ENCODE data around the gene H1-8. TPM values are rescaled to one million over a fixed set of nuclear protein-coding genes. Genes with fewer than 3 reads are reported as not detected.

Gene H1-8
- total and polyA plus RNA-seq, 9 of the 15 experiments (the other 6 are each of a cell fraction or from before 2014, with no cell fraction given) = not detected

- FAIRE-seq (no peak), ATAC-seq (no peak), DNase-seq (ENCODE audit: extremely low read depth in 1 of 4, low spot score in 3 of 4) (no peak)
- Histone ChIP-seq H3K27me3 (ENCODE audit: control insufficient read depth in 2 of 2, insufficient read depth in 2 of 2, low read length in 2 of 2) (no peaks in the 10 kb centered on the region), H4K20me1 (replicated peaks; ENCODE audit: control insufficient read depth, insufficient read depth, low read length) (no peaks in the 10 kb centered on the region), H3K27ac (ENCODE audit: extremely low read depth, low read depth, low read length) (no peak overlapping the region), H3K79me2 (ENCODE audit: control insufficient read depth, insufficient read depth, low read length) (no peaks in the 10 kb centered on the region), H3K9me3 (replicated peaks; ENCODE audit: control insufficient read depth, insufficient read depth, low read depth, low read length) (no peaks in the 10 kb centered on the region), H3K9me1 (ENCODE audit: control insufficient read depth, insufficient read depth, low read length) (no peaks in the 10 kb centered on the region), H2AFZ (ENCODE audit: low read depth, low read length) (no peak overlapping the region), H3K36me3 (ENCODE audit: control insufficient read depth, insufficient read depth, low read length) (peaks cover 22% of the 10 kb centered on the region; the same call in 1 of the 3 replicates), H3K4me2 (ENCODE audit: insufficient read depth, low read length) (no peak overlapping the region), H3K4me1 (replicated peaks in 1 of 2; ENCODE audit: control insufficient read depth in 2 of 2, insufficient read depth in 2 of 2, low read length in 2 of 2) (peaks cover 7 to 53% of the 10 kb centered on the region in 2 experiments; a peak in 4 of 5 replicates), H3K4me3 (no peak overlapping the region), H3K9ac (ENCODE audit: insufficient read depth in 1 of 2, low read depth in 2 of 2, low read length in 2 of 2) (no peak overlapping the region)
- 77% methylated on average over 11 of the region's 31 CpGs for WGBS (ENCODE audit: insufficient coverage, low coverage, missing lambda C conversion rate)
- CTCF ChIA-PET (ENCODE audit: low intra/inter-chr PET ratio) = no interaction called here
- in situ Hi-C loops (cut with MboI) (no loop called here), intact Hi-C loops (cut with micrococcal nuclease) (no loop called here)
- POLR2A ChIA-PET = no interaction called here
- no TSS peak for BruUV-seq (replicated peaks)
- TF ChIP-seq NCOA6 (IDR thresholded peaks at IDR 0.05) = no peak
- no peak for TF ChIP-seq SMARCE1 (IDR thresholded peaks at IDR 0.05)
- no peak for TF ChIP-seq NFATC3 (IDR thresholded peaks at IDR 0.05)
- TF ChIP-seq SRSF9 (IDR thresholded peaks at IDR 0.05; ENCODE audit: borderline replicate concordance, low read depth, low read length) = no peak
- TF ChIP-seq, protein P1, sequence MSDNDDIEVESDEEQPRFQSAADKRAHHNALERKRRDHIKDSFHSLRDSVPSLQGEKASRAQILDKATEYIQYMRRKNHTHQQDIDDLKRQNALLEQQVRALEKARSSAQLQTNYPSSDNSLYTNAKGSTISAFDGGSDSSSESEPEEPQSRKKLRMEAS (CRISPR knock-in tag; IDR thresholded peaks at IDR 0.05) = no peak
- TF ChIP-seq ZNF511 (CRISPR knock-in tag; IDR thresholded peaks at IDR 0.05) = no peak
- TF ChIP-seq HMGN3 (IDR thresholded peaks at IDR 0.05; ENCODE audit: borderline replicate concordance, extremely low read depth, insufficient read length, low read depth, low read length) = no peak
- no peak for TF ChIP-seq SETDB1 (IDR thresholded peaks at IDR 0.05; ENCODE audit: low read length)
- TF ChIP-seq PBX2 (CRISPR knock-in tag; IDR thresholded peaks at IDR 0.05; ENCODE audit: low read depth) = no peak
- no peak for TF ChIP-seq PBX2 (tag; conservative IDR thresholded peaks at IDR 0.05; ENCODE audit: low read depth)
- TF ChIP-seq ZFP91 (CRISPR knock-in tag; IDR thresholded peaks at IDR 0.05) = no peak
- TF ChIP-seq ILF3 (IDR thresholded peaks at IDR 0.05; ENCODE audit: borderline replicate concordance) = no peak
- TF ChIP-seq SAFB2 (IDR thresholded peaks at IDR 0.05; ENCODE audit: borderline replicate concordance, low read depth, low read length, severe bottlenecking) = no peak
- TF ChIP-seq, protein P2, sequence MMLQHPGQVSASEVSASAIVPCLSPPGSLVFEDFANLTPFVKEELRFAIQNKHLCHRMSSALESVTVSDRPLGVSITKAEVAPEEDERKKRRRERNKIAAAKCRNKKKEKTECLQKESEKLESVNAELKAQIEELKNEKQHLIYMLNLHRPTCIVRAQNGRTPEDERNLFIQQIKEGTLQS (IDR thresholded peaks at IDR 0.05) = no peak
- TF ChIP-seq, protein P2 (CRISPR knock-in tag; conservative IDR thresholded peaks at IDR 0.05) = no peak
- TF ChIP-seq, protein P3, sequence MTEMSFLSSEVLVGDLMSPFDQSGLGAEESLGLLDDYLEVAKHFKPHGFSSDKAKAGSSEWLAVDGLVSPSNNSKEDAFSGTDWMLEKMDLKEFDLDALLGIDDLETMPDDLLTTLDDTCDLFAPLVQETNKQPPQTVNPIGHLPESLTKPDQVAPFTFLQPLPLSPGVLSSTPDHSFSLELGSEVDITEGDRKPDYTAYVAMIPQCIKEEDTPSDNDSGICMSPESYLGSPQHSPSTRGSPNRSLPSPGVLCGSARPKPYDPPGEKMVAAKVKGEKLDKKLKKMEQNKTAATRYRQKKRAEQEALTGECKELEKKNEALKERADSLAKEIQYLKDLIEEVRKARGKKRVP (CRISPR knock-in tag; IDR thresholded peaks at IDR 0.05) = no peak
Observed at GRCh38 chr3:129556890-129557547, 14.0 kb downstream of the H1-8 start.
